ENCODE measurements around the gene BRSK1. TPM values are rescaled to one million over a fixed set of nuclear protein-coding genes. Genes with fewer than 3 reads are reported as not detected.

BRSK1 gene
- total and polyA plus RNA-seq, 10 of the 15 experiments (the other 5 are each of a cell fraction or from before 2014, with no cell fraction given): 0.03 to 0.76 (median 0.25) TPM; not detected in 4

GRCh38 chr19:55279770-55280643, 3.8 kb upstream of the BRSK1 start, which contains the start of gene HSPBP1 (continued):
- TF ChIP-seq NKRF (conservative IDR thresholded peaks at IDR 0.05) (peak; percentile 97), NFYA (IDR thresholded peaks at IDR 0.05; ENCODE audit: borderline replicate concordance, low read depth, low read length) (no peak), JUND (IDR thresholded peaks at IDR 0.05; ENCODE audit: low read depth, low read length) (no peak), IRF5 (IDR thresholded peaks at IDR 0.05; ENCODE audit: borderline replicate concordance) (no peak), RBBP5 (conservative IDR thresholded peaks at IDR 0.05) (no peak), E2F4 (IDR thresholded peaks at IDR 0.05; ENCODE audit: low read depth, low read length) (no peak), TCF7 (IDR thresholded peaks at IDR 0.05; ENCODE audit: borderline replicate concordance) (no peak), NR2F1 (conservative IDR thresholded peaks at IDR 0.05) (0 out of 2 replicates have a peak, but pooled peaks have one; percentile 12), RFX5 (IDR thresholded peaks at IDR 0.05; ENCODE audit: low read depth, low read length) (0 out of 2 replicates have a peak, but pooled peaks have one; percentile 22), ELK1 (IDR thresholded peaks at IDR 0.05; ENCODE audit: low read depth, low read length) (no peak; the same call in 1 of the 2 replicates), SP1 (IDR thresholded peaks at IDR 0.05; ENCODE audit: low read depth, low read length) (peak; percentile 59), LARP7 (IDR thresholded peaks at IDR 0.05) (peak; percentile 66; the same call in 1 of the 2 replicates), DPF2 (IDR thresholded peaks at IDR 0.05) (no peak), CHD1 (IDR thresholded peaks at IDR 0.05; ENCODE audit: low read depth, low read length) (no peak), YBX1 (IDR thresholded peaks at IDR 0.05) (no peak), HDGF (IDR thresholded peaks at IDR 0.05) (peak; percentile 82), NRF1 (conservative IDR thresholded peaks at IDR 0.05; ENCODE audit: low read depth, low read length) (no peak), STAT1 (conservative IDR thresholded peaks at IDR 0.05) (no peak; the same call in 1 of the 2 replicates), RELB (IDR thresholded peaks at IDR 0.05; ENCODE audit: low read depth) (peak; percentile 96), BCLAF1 (IDR thresholded peaks at IDR 0.05) (no peak)
